GM19025 (cell line): ENCODE data around the gene MRAS.
"Not testable (repeated sequence)": the region's sequence is repeated elsewhere in the genome, so short reads cannot be mapped to it uniquely, and the experiment has no call there.

Experiments used
- ATAC-seq: cut with Tn5 transposase; IDR thresholded peaks from one replicate; pipeline ENCODE4 v1.9.1; 2021; ENCODE audit warnings: mild to moderate bottlenecking, low read depth, moderate library complexity; ENCODE audit not compliant: unreplicated experiment

The MRAS gene

DNA sequence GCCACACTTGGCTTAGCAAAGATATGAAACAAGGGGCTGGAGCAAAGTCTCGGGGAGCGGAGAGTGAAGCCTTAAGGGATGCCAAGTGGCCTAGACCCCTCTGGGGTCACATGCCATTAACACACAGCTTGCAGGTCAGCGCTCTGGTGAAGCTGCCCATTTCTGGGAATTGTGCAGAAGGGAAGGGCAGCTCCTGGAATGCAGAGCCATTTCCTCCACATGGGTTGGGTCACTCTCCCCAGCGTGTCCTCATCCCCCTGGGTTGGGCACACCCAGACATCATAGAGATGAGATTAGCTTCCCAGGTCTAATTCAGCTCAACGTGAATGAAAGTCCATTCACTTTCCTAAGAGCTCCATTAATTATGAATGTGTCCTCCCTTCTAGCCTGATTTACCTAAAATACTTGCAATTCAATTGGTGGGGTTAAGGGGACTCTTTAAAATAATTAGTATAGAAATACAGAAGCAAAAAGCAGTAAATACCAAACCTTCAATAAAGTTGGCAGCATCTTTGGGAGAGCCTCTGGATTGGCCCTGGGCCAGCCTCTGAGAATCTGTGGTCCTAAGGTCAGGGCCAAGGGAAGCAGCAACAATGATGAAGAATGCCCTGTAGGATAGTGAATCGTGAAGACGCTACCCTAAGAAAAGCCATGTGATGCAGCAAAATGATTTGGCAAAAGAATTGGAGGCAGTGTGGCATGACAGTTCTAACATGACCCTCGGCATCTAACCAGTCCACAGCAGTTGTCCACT, 17.8 kb downstream of the MRAS start:
- ATAC-seq: no peak

DNA sequence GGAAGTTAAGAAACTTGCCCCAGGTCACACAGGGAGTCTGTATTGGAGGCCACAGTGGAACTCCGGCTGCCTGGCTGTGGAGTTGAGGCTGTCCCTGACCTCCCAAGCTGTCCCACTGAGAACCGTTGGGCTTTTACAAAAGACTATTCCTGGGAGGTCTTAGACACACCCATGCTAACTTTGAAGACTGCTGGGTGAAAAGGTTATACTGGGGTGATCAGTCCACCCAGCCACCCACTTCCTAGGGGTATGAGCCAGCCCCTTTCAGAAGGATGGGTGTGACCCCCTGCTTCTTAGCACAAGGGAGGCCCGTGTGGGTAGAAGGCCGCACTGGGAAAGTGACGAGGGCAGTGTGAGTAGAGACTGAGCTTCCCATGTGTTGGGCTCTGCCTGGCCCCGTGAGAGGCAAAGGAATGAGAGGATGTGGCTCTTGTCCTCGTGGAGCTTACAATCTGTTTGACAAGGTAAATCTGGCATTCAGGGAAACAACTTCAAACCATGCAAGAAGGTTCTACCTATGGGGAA, 19.0 kb downstream of the MRAS start:
- no peak for ATAC-seq

DNA sequence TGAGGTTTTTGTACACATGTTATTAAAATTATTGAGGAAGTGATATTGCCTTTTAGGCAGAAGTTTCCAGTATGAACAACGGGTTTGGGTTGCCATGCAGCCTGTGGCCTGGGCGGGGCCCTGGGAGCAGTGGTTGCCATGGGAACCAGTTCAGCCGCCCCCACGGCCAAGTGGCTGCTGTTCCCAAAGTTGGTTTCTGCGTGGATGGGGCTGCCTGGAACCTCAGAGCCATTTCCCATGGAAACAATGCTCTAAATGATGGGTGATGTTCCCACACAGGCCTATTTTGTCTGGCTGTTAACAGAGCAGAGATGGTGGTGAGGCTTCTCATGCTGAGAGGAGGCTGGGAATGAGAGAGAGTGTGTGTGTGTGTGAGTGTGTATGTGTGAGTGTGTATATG, 19.5 kb downstream of the MRAS start:
- no peak for ATAC-seq

DNA sequence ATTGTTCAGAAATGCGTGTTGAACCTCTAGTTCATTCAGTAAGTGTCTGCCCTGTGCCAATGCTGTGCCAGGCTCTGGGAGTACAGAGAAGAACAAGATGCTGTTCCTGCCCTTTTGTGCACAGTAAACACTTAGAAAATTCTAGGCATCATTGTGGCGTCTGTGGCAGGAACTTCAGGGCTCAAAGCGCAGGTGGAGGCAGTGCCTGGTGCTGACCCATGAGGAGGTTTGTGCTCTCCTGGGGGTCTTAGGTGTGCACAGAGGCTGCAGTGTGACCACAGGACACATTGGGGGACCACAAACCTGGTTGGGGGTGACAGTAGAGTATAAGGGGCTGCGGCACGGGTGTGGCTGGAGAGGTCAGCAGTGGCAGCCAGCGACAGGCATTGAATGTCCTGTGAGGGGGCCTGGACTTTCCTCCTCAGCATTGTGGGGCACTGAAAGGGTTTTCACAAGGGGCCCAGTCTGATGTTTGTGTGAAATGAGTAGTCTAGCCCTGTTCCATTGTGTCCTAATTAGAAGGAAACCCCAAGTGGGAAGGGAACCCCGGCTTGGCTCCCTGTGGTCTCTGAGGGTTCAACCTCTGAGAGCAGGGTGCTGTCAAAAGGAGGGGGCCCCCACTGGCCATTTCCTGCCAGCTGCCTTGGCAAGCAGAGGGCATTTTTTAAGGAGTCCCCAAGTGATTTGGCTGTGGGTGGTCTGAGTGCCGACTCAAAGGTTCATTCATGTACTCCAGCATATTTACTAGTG, 20.9 kb downstream of the MRAS start:
- ATAC-seq: no peak

DNA sequence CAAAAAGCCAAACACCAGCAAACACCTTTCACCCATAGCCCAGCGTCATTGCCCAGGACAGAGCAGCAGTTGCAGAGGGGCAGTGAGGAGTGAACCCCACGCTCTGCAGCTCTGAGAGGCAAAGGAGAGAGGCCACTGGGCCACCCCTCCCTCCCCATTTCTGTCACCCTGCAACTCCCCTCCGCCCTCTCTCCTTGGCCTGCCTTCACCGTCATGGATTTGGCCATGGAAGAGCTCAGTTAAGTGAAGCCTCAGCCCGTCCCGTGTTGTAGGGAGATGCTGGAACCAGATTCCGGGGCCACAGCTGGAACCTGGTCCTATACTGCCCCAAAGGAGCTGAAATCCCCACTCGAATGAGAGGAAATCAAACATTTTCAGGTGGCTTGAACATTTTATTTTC, 21.9 kb downstream of the MRAS start:
- no peak for ATAC-seq

DNA sequence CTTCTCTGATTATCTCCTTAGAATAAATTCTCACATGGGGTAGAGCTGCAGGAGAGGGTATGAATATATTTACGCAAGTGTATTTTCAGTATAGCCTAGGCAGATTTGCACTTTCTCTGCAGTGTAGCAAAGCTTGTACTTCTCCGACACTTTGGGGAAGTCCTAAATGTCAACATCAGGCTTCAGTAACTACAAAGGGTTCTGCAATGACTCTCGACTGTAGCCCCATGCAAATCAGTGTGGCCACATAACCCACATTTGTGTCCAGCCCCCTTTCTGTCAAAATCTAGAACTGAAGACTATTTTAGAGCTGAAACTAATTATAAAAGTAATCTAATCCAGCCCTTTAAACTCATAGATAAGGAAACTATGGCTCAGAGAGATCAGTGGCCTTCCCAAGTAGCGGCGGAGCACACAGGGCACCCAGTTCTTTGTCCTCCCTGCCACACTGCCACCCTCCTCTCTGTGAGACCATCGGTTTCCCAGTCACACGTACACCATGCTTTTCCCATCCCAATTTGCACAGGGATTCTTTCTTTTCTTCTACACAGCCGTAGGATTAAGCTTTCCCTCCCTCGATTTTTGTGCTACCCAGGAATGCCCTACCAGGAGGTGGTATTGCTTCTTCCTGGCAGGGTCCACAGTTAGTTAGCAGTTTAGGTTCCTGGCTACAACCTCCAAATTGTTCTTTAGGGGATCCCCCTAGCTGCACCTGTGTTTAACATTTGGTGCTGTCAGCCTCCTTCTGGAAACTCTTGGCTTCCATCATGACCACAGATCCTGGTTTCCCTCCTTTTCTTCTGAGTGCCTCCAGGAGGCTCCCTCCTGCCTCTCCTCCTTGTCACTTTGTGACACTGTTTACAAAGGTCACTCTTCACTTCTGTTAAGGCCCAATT, 22.9 kb downstream of the MRAS start:
- ATAC-seq: peak; percentile 100

DNA sequence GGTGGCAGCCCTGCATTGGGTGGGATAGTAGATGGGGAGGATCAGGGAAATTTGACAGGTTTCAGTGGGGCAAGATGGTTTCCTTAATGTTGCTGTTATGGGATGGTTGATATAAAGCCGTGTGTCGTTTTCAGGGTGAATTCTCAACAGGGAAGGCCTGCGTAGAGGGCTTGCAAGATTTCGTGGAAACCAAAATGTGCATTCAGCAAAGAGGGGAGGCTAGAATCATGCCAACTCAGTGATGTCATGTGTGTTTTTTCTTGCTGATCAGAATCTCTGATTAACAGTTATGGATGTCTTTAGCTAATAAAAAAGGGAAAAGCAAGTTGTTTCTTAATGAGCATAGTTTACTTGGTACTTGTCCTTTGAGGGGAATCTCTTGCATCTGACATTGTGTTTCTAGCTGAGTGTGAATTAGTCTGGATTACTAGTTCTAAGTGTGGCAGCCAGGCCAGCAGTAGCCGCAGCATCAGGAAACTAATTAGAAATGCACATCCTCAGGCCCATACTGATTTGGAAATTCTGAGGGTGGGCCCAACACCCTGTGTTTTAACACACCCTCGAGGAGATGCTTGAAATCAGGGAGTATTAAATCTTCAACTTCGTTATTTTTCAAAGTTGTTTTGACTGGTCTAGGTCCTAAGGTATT, 24.8 kb downstream of the MRAS start:
- no peak for ATAC-seq

DNA sequence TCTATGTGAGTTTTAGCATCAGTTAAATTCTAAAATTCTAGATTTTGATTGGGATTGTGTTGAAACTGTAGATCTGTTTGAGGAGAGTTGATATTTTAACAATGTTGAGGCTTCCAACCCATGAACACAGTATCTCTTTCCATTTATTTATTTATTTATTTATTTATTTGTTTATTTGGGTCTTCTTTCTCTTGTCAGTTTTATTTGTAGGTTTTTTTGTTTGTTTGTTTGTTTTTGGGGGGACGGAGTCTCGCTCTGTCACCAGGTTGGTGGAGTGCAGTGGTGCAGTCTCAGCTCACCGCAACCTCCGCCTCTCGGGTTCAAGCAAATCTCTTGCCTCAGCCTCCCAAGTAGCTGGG, 25.3 kb downstream of the MRAS start:
- ATAC-seq: no peak

DNA sequence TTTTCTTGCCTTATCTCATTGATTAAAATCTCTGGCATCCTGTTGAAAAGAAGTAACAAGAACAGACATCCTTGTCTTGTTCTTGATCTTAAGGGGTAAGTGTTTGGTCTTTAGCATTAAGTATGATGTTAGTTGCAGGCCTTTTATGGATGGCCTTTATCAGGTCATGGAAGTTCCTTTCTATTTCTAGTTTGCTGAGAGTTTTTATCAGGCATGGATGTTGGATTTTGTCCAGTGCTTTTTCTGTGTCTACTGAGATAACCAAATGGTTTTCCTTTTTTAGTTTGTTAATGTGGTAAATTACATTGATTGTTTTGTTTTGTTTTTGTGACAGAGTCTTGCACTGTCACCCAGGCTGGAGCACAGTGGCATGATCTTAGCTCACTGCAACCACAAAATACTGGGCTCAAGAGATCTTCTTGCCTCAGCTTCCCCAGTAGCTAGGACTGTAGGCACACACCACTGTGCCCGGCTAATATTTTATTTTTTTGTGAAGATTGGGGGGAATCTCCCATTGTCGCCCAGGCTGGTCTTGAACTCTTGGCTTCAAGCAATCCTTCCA, 26.3 kb downstream of the MRAS start:
- no peak for ATAC-seq

DNA sequence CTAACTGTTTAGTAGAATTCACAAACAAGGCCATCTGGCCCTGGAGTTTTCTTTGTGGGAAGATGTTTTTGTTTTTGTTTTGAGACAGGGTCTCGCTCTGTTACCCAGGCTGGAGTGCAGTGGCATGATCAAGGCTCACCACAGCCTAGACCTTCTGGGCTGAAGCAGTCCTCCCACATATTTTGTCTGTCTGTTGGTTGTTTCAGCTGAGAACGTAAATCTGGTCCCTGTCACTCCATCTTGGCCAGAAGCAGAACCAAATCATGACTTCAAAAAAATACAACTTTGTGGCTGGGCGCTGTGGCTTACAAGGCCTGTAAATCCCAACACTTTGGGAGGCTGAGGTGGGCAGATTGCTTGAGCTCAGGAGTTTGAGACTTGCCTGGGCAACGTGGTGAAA, 27.1 kb downstream of the MRAS start:
- no peak for ATAC-seq

DNA sequence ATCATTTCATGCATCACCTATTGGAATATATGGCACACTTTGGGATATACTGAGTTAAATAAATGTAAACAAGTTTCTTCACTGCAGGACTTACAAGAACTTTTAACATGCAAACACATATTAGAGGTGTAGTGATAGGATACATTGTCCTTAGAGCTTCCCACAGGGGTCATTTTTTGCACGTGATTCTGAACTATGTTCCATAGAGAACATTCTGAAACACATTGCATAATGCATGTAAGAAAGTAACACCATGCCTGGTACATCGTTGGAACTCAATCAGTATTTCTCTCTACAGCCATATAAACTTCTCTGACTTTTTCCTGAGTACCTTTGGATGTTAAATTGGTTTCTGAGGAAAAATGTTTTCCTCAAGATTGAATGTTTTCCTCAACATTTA, 28.3 kb downstream of the MRAS start:
- ATAC-seq: no peak

DNA sequence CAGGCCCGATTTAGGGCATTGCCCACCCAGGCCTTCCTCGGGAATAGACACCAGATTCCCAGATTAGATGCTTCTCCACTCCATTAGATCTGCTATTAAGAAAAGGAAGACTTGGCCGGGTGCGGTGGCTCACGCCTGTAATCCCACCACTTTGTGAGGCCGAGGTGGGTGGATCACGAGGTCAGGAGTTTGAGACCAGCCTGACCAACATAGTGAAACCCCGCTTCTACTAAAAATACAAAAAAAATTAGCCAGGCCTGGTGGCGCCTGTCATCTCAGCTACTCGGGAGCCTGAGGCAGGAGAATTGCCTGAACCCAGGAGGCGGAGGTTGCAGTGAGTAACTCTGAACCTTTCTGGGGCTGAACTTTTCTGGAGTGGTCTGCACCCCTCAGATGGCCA, 28.8 kb downstream of the MRAS start:
- not testable (repeated sequence) for ATAC-seq

DNA sequence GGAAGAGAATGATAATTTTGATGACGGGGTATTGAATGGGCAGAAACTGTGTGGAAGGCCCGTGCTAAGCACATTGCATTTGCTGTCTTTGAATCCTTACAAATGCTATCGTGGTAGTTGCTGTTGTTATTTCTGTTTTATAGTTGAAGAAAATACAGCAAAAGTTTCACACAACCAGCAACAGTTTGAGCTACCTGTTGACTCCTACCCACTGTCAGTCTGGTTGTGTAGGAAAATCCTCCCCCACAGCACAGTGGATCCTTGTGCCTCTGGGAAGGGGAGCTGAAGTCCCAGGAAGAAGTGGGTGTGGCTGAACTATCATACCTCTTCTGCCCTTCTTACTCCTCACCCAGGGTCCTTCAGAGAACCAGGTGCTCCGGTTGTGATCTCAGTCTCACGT, 29.4 kb downstream of the MRAS start:
- ATAC-seq: no peak

DNA sequence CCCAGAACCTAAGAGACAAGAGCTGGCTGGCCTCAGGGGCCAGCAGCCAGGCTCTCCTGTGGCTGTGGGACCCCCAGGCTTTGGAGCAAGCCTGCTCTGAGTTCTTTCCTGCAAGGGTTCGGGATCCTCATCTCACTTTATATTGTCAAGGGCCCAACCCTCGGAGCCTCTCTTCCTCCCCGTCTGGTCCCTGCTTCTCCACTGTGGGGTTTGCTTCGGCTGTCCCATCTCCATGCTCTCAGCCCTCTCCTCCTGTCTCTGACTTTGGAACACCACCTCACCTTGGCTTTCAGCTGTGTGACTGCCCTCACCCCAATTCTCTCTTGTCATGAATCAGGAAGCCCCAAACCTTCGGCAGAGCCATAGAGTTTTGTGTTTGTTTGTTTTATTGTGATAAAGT, 30.0 kb downstream of the MRAS start:
- no peak for ATAC-seq

DNA sequence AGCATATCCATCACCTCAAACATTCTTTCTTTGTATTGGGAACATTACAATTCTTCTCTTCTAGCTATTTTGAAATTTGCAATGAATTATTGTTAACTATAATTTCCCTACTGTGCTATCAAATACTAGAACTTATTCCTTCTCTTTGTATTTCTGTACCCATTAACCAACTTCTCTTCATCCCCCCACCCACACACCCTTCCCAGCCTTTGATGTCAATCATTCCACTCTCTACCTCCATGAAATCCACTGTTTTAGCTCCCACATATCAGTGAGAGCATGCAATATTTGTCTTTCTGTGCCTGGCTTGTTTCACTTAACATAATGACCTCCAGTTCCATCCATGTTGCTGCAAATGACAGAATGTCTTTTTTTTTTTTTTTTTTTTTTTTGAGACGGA, 30.6 kb downstream of the MRAS start:
- no peak for ATAC-seq

DNA sequence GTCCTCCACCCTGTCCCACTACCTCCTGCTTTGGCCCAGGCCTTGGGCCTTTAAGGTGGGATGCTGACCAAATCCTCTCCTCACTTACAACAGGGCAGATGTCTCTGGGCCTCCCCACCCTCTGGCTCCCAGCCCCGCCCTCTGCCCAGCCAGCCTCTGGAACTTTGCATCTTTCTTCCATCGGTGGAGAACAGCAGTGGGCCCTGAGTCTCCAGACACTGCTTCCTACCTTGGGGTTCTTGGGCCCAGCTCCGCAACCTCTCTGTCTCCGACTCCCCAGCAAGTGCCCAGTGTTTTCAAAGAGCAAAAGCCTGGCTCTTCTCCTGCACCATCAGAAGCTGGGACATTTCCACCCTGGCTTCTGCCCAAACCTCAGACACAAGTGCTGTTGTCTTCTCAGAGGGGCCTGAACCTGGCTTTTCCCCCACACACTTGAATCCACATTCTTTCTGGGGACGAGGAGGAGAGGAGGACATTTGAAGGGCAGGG, 33.1 kb downstream of the MRAS start:
- no peak for ATAC-seq

DNA sequence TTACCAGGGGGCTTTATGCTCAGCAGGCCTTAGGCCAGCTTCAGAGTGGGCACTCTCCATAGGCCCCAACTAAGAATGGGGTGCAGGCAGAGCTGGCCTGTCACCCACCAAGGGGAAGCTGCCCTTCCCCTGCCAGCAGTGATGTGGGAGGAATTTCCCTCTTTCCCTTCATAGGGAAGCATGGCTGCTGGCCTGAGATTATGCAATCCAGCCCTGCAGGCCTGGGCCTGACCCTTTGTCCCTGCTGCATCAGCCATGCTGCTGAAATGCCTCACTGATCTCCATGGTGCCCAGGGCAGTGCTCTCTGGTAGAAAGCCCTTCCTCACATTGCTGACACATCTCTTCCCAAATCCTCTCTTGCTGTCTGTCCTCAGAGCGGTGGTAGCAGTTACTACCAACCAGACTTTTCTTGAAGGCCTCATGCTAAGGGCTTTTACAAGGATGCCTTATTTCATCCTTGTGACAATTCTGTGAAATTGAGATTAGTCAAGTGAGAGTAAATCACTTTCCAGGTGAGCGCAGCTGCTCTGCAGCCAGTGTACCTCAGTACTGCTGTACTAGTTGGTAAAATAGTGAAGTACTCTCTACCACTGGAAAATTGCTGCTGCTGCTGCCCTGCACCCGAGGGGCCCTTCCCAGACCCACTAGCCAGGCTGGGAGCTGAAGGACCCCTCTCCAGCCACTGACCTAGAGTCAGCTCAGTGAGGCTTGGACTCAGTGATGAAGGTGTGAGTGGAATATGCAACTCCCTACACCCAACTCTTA, 33.8 kb downstream of the MRAS start:
- ATAC-seq: no peak

DNA sequence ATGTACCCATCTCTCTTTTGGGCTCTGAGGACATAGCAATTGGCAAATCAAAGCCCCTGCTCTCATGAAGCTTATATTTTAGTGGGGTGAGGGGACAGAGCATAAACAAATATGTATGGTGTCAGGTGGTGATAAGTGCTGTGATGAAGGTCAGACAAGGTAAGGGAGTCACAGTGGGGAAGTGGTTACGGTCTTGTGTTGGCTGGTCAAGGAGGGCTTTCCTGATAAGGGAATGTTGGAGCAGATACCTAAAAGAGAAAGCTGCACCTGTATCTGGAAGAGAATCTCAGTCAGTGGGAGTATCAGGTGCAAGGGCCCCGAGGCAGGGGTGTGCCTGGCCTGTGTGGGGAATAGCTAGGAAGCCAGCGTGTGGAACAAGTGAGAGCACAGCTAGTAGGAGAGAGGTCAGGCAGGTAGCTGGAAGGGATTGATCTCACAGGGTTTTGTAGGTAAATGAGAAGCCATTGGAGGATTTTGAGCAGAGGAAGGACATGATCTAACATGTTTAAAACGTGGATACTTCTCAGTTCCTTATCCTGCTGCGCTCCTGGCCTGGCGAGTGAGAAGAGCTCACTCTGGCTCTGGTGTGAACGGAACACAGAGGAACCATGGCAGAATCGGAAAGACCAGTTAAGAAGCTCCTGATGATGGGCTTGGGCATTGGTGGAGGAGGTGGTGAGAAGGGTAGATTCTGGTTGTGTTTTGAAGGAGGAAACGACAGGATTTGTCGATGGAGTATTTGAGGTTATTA, 35.5 kb downstream of the MRAS start:
- ATAC-seq: no peak

DNA sequence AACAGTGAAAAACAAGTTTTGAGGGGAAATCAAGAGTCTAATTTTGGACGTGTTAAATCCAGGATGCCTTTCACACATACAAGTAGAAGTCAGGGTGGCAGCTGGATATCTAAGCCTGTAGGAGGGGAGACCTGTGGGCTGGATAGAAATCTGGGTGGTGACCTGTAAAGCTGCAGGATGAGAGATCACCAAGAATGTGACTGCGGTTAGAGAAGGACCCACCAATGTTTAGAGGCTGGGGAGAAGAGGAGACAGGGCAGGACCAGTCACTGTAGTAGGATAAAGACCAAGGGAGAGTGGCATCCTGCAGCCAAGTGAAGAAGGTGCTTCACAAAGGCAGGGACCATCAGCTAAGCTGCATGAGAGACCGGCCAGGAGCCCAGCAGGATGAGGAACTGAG, 36.2 kb downstream of the MRAS start:
- ATAC-seq: no peak
